Osteocyte (in vitro differentiated cells): ENCODE data around the gene CELF4. TPM values are rescaled to one million over a fixed set of nuclear protein-coding genes. Genes with fewer than 3 reads are reported as not detected.

Source experiments
- DNase-seq: peaks from one replicate; pipeline ENCODE4 v3.0.0; 2021; ENCODE audit warnings: mixed read lengths; ENCODE audit not compliant: unreplicated experiment; ENCODE audit errors: extremely low spot score
- H3K27ac Mint-ChIP-seq: one replicate; pipeline ENCODE4 v1.8.0; 2021; ENCODE audit warnings: mild to moderate bottlenecking, mixed read lengths; ENCODE audit not compliant: unreplicated experiment
- H3K27me3 Mint-ChIP-seq: one replicate; pipeline ENCODE4 v1.8.0; 2021; ENCODE audit warnings: mixed read lengths; ENCODE audit not compliant: unreplicated experiment
- H3K36me3 Mint-ChIP-seq: one replicate; pipeline ENCODE4 v1.8.0; 2021; ENCODE audit warnings: mixed read lengths; ENCODE audit not compliant: unreplicated experiment
- H3K4me1 Mint-ChIP-seq: one replicate; pipeline ENCODE4 v1.8.0; 2021; ENCODE audit warnings: mixed read lengths; ENCODE audit not compliant: unreplicated experiment
- H3K4me3 Mint-ChIP-seq: one replicate; pipeline ENCODE4 v1.8.0; 2021; ENCODE audit warnings: mild to moderate bottlenecking, moderate library complexity, mixed read lengths; ENCODE audit not compliant: unreplicated experiment
- H3K9me3 Mint-ChIP-seq: one replicate; pipeline ENCODE4 v1.8.0; 2021; ENCODE audit warnings: mixed read lengths; ENCODE audit not compliant: unreplicated experiment
- CTCF ChIP-seq: fragments of 200-600 bp; sonication (generic); IDR thresholded peaks from 2 replicates; pipeline ENCODE4 v1.5.0; 2021; ENCODE audit warnings: antibody characterized with exemption, mild to moderate bottlenecking, moderate library complexity
- total RNA-seq: library from RNA; stranded (reverse); gene quantifications from 2 replicates; pipeline ENCODE4 v1.2.1, GENCODE V29; 2021

CELF4 gene
- total RNA-seq, 1 donor from 2014 or later: not detected

GRCh38 chr18:37385846-37386778 is 179.5 kb downstream of the CELF4 start:
- no peak overlapping the region for H3K27ac Mint-ChIP-seq
- peak; percentile 63 for TF ChIP-seq CTCF
- no peak overlapping the region for H3K4me3 Mint-ChIP-seq
- peaks cover 2% of the 10 kb centered on the region for H3K36me3 Mint-ChIP-seq
- no peaks in the 10 kb centered on the region for H3K4me1 Mint-ChIP-seq
- no peak for DNase-seq
- H3K9me3 Mint-ChIP-seq: peaks cover 7% of the 10 kb centered on the region
- H3K27me3 Mint-ChIP-seq: peaks cover 8% of the 10 kb centered on the region

GRCh38 chr18:37383846-37384595 is 181.6 kb downstream of the CELF4 start:
- no peaks in the 10 kb centered on the region for H3K36me3 Mint-ChIP-seq
- H3K4me1 Mint-ChIP-seq: no peaks in the 10 kb centered on the region
- no peak overlapping the region for H3K27ac Mint-ChIP-seq
- no peak for DNase-seq
- H3K9me3 Mint-ChIP-seq: peaks cover under 1% of the 10 kb centered on the region
- TF ChIP-seq CTCF: no peak
- H3K27me3 Mint-ChIP-seq: peaks cover 18% of the 10 kb centered on the region
- H3K4me3 Mint-ChIP-seq: no peak overlapping the region

GRCh38 chr18:37383036-37383785 is 182.4 kb downstream of the CELF4 start:
- no peaks in the 10 kb centered on the region for H3K36me3 Mint-ChIP-seq
- H3K27ac Mint-ChIP-seq: no peak overlapping the region
- no peaks in the 10 kb centered on the region for H3K9me3 Mint-ChIP-seq
- no peak for TF ChIP-seq CTCF
- no peak overlapping the region for H3K4me3 Mint-ChIP-seq
- H3K4me1 Mint-ChIP-seq: no peaks in the 10 kb centered on the region
- DNase-seq: no peak
- H3K27me3 Mint-ChIP-seq: peaks cover 20% of the 10 kb centered on the region

GRCh38 chr18:37381554-37381953 is 184.0 kb downstream of the CELF4 start:
- Mint-ChIP-seq H3K27ac (no peak overlapping the region), H3K27me3 (peaks cover 29% of the 10 kb centered on the region), H3K36me3 (no peaks in the 10 kb centered on the region), H3K9me3 (no peaks in the 10 kb centered on the region), H3K4me3 (no peak overlapping the region), H3K4me1 (no peaks in the 10 kb centered on the region)
- TF ChIP-seq CTCF: no peak
- DNase-seq: no peak
